Dermis blood vessel endothelial cell (primary cell): ENCODE measurements around the gene SDHA. TPM values are rescaled to one million over a fixed set of nuclear protein-coding genes. Genes with fewer than 3 reads are reported as not detected.

Experiments
- DNase-seq: peaks from one replicate; pipeline ENCODE4 v3.0.0; 2010
- total RNA-seq: library from RNA; depleted of rRNA; stranded (reverse); fragments of >200 nt; gene quantifications from 2 replicates; pipeline ENCODE4 v1.2.3, GENCODE V29; 2014

The SDHA gene
- 123 and 196 TPM in 2 replicates for total RNA-seq

DNA sequence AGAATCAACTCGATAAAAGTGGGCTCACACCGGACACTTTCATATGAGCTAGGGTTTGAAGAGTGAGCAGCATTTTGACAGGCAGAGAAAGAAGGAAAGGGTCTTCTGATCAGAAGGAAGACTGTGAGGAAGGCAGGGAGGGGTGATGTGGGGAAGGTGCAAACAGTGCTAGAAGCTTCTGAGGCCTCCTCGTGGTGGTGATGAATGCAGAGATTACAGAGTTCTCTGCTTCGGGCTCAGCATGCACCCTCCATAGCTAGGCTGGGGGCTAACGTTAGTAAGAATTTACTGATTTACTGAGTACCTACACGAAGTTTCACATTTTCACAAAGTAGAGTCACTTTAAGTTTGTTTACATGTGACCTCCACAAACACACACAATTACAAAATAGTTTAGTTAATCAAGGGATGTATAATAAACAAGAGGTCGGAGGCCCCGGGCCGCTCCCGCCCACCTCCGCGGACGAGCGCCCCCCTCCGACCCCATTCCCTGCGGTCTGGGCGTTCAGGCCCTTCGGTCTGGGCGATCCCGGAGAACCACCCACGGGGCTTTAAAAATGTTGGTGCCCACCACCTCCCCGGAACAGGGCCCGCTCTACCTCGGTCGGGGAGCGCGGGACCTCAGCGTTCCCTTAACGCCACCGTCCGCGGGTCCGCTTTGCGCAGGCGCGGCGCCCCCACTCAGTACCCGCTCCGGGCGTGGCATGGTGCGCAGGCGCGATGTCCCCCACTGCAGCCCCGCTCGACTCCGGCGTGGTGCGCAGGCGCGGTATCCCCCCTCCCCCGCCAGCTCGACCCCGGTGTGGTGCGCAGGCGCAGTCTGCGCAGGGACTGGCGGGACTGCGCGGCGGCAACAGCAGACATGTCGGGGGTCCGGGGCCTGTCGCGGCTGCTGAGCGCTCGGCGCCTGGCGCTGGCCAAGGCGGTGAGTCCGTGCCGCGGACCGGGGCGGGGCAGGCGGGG lies at the start of gene SDHA, which contains the start of gene CCDC127:
Gene SDHA (plus strand): TSS at position 827 of the 963 bp plus-strand sequence. CDS start 36 bp downstream, at position 863.
Gene CCDC127 (minus strand): TSS at position 660 of the 963 bp plus-strand sequence. CDS start 1,304 bp downstream, outside the sequence.
- peak; percentile 96 for DNase-seq

DNA sequence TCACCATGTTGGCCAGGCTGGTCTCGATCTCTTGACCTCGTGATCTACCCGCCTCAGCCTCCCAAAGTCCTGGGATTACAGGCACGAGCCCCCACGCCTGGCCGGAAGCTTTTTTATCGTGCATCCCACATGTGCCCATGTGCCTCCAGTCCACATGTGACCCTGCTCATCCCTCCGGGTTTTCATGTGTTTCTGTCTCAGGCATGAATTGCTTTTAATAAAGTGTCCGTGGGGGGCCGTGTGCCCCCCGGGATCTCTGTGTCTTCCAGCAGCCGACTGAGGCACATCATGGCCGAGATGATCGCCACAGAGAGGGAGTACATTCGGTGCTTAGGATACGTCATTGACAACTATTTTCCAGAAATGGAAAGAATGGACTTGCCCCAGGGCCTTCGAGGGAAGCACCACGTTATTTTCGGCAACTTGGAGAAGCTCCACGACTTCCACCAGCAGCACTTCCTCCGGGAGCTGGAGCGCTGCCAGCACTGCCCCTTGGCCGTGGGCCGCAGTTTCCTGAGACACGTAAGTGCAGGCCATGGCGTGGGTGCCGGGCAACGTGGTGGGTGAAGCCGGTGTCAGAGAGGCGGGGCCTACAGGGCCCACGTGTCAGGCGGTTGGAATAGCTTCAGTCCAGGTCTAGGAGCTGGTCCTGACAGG lies 48.9 kb upstream of the SDHA start:
- DNase-seq, result peak; percentile 97

DNA sequence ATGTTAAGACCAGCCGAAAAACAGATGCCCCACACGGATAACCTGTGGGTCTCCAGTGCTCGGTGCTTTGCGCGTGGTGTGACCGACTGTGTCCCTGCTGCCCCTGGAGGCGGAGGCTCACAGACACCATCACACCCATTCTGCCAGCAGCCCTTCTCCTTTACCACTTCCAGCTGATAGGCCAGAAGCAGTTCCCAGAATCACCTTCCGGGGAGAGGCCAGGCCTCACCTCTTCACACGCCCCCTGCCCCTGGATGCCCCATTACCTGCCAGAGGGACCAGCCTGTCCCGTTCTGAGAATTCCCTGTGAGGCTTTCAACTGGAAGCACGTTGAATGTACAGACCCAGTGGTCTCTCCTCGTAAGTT lies 48.4 kb upstream of the SDHA start:
- DNase-seq, result no peak

DNA sequence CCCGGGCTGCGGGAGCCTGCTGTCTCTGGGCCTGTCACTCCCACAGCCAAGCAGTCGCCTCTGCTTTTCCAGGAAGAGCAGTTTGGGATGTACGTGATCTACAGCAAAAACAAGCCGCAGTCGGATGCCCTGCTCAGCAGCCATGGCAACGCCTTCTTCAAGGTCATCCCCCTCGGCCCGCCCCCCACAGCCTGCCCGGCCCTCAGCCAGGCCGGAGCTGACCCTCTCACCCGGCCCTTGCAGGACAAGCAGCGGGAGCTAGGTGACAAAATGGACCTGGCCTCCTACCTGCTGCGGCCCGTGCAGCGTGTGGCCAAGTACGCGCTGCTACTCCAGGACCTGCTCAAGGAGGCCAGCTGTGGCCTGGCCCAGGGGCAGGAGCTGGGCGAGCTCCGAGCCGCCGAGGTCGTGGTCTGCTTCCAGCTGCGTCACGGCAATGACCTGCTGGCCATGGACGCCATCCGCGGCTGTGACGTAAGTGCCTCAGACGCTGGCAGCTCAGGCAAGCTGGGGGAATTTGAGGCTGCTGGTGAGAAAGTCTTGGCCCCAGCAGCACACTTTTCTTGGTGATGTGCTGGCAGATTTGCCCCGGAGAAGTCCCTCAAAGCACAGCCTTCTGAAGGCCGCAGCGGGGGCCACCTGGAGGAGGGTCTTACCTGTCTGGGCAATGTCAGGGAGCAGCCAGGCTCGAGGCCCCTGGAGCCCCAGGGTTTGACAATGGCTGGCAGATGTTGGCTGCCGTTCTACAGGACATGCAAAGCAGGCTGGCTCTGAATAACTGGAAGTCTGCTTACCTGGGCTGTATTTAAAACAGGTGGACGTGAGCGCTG lies 46.9 kb upstream of the SDHA start:
- no peak for DNase-seq

DNA sequence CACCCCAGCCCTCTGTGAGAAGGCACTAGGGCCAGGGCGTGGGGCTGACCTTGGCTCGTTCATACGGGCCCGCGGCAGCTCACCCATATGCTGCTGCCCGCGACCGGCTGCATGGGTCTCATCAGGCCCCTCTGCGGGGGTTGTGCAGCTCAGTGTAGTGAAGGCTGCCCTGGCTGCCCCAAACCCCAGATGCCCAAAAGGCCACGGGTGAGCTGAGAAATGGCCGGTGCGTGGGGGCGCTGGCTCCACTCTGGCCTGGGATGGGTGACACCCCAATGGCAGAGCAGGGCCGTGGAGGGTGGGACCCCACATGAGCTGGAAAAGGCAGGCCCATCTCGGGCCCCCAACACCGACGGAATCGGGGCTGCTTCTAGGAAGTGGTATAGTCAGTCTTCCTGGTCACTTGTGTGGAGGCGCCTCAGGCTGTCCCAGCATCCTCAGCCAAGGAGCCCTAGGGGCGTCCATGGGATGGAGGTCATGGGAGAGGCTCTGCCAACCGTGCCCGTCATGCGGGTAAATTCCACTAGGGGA lies 46.3 kb upstream of the SDHA start:
- DNase-seq, result no peak

DNA sequence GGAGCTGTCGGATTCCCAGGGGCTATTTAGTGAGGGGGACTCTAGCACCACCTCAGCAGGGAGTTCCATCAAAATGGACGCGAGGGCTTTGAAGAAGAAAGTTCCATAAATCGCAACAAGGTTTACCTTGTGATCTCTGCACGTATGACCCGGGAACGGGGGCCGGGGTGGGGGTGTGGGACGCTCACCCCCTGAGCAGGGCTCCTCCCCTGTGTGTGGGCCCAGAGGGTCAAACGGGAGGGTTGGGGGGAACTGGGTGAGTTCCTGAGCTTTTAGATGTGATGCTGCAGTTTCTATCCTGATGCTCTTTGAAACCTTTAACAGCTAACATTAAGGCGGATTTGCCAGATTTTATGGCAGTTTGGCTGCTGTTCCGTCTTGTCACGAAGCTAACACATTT lies 45.7 kb upstream of the SDHA start:
- DNase-seq, result no peak

DNA sequence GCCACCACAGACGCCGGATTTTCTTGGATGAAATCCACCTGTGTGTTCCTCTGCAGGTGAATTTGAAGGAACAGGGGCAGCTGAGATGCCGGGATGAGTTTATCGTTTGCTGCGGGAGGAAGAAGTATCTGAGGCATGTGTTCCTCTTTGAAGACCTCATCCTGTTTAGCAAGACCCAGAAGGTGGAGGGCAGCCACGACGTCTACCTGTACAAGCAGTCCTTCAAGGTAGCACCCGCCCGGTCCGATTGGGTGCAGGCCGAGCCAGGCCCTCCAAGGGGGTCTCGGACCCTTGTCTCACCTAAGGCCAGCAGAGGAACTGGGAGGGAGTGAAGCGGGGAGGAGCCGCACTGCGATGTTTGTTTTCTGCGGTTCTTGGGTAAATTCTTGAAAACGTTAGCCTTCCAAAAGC lies 45.3 kb upstream of the SDHA start:
- no peak for DNase-seq

DNA sequence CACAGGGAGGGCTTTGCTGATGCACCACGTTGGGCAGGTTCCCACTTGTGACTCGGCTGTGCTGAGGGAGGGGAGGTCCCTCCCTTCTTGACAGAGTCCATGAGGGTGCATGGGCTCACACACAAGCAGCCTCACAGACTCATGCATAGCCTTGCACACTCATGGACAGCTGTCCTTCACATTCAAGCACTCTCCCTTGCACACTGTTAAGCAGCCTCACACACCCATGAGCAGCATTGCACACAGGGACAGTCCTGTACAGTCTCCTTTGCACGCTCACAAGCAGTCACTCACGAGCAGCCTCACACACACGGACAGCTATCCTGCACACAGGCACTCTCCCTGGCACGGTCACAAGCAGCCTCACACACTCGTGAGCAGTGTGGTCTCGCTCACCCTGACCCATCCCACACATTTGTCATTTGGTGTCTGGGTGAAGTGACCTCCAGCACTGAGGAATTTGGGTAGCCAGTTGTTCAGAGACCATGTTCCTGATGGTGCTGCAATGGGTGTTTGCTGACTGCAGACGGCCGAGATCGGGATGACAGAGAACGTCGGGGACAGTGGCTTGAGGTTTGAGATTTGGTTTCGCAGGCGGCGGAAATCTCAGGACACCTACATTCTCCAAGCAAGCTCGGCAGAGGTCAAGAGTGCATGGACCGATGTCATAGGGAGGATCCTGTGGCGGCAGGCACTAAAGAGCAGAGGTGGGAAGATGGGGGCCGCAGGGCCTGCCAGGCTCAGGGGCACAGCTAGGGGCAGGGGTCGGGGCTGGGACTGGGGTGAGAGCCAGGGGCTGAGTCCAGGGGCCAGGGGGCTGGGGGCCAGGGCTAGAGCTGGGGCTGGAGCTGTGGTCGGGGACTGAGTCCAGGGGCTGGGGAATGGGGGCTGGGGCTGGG lies 44.5 kb upstream of the SDHA start:
- no peak for DNase-seq

DNA sequence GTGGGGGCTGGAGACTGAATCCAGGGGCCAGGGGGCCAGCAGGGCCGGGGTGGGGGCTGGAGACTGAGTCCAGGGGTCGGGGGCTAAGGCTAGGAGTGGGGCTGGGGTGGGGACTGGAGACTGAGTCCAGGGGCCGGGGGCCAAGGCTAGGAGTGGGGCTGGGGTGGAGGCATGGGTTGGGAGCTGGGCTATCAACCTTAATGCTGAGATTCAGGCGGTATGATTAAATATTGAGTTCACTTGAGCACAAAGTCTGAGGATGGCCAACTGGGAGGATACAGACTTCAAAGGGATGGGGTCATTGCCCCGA lies 43.9 kb upstream of the SDHA start:
- no peak for DNase-seq

DNA sequence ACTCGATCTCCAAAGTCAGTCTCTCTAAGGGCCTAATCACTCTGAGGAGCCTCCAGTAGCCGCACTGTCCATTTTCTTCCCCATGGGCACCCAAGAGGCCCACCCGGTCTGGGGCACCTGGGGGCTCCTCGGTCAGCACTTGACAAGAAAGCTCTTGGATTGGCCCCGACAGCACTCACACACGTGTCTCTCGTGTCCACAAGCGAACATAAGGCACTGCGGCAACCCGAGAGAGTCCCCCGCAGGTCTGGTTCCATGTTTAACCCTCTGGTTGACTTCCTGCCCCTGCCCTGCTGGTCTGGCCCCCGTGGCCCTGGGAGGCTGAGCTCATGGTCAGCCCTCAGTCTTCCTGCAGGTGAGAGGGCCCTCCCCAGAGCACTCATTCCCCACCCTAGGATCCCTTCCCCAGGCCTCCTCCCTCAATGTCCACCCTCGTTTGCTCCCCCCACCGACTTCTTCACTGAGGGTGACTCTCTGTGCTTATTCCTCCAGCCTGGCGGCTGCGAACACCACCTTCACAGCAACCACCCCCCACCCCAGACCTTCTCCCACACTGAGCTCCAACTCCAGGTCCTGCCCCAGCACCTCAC lies 43.1 kb upstream of the SDHA start:
- DNase-seq, result no peak

DNA sequence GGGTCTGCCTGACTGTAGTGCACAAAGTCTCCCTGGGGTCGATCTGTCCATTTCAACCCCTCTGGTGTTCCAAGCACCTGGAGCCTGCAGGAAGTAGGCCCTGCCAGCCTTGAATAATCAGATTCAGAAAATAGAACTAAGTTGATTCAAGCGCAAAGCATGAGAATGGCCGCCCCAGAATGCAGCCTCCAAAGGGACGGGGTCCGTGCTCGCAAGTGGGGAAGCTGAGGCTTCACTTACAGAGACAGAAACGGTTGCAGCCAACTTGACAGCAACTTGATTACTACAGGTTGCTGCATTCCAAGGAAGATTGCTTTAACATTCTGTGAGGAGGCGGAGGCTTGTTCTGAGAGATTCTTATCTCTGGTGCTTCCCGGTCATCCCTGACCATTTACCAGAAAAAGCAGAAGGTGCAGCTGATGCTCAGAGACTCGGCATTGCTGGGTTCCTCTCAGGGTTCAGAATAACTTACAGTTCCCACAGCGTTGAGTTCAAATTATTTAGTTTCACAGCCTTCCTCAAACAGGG lies 41.8 kb upstream of the SDHA start:
- DNase-seq, result no peak

DNA sequence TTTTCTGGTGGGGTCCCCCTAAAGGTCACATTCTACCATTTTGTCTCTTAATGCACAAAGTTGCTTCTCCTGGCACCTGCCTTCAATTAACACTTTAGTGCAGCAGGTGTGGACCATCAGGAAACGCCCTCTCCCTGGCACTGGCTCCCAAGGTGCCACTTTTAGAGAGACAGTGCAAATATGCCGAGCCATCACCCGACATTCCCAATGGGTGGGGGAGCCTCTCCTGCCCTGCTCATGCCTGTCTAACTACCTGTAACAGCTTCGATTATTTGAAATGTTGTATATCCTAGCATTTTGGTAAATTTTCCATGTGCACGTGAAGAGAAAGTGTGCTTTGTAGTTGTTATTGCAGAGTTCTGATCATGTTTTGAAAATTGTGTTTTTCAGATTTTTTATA lies 40.0 kb upstream of the SDHA start:
- no peak for DNase-seq

DNA sequence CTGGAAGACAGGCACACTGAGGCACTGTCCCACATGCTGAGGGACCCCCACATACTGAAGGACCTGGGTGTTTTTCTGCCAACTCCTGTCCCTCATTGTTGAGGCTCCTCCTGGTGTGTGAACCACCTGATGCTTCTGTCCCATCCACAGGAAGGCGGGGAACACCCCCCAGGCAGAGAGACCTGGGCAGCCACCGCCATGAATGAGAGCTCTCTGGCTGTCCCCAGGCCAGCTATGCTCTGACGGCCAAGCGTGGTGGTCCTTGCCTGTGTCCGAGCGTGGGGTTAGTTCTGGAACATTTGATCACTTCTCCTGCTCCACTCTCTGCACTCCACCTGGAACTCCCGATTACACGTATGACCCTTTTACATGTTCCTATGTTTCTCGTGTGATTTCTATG lies 38.7 kb upstream of the SDHA start:
- DNase-seq, result no peak

DNA sequence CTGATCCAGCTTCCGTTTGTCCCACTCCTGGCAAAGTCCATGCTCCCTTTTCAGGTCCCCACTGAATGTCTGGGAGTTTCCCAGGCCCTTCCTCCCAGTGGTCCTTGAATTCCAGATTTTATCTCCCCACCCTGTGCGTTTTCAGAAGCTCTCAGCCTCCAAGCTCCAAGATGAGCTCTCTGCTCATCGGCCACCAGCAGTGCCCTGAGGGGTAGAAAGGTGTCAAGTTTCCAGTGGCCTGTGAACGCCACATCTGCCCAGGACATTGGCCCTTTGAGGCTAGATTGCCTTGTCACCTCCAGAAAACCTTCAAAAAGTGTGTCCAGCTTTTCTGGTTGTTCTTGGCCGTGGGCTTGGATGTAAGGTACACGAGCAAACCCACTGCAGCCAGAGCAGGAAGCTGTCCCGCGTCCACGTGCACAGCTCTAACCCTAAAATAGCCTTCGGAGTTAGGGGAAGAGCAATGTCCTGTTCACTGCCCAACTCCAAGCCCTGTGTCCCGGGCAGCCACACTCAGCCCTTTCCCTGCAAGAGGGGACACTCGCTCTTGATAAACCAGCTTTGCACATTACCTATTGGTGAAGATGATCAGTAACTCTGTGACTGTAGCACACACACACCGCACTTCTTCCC lies 37.7 kb upstream of the SDHA start:
- DNase-seq, result no peak

DNA sequence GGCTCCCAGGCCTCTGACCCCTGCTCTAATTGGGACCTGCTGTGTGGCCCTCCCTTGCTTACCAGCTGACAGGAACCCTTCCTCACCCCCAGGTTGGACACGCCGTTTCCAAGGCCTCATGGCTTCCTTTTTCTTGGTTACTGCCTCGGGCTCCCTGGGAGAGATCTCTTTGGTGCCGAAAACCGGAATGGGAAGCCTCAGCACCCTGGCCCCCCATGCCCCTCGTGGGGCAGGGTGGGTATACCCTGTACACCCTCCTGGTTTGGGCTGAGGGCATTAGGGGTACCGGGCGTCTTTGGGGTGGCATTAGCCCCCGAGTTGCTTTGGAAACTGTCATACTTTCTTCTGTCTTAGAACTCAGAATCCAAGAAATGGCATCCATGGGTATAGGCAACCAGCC lies 37.0 kb upstream of the SDHA start:
- DNase-seq, result no peak

DNA sequence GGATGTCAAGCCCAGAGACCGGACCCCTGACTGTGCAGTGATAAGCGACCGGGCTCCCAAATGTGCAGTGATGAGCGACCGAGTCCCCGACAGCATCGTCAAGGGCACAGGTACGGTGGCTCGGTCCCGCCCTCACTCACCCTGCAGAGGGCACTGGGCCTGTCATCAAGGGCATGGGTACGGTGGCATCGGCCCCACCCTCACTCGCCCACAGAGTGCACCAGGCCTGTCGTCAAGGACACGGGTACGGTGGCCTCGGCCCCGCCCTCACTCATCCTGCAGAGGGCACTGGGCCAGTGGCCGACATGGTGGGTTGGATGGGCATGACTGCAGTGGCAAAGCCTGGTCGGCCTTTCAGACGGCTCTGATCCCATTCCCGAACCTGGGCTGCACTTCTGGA lies 36.6 kb upstream of the SDHA start:
- DNase-seq, result no peak

DNA sequence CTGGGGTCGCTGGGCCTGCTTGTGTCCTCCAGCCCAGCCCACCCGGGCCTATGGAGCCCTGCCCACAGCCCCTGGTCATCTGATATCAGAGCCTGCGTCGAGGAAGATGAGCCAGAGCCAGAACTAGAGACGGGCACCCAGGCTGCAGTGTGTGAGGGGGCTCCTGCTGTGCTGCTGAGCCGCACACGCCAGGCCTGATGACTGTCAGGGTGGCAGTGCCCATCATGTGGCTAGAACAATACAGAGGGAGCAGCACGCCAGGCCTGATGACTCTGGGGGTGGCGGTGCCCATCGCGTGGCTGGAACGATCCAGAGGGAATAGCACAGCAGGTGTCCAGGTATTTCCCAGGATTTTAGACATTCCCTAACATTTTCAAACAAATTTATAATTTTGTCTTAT lies 36.0 kb upstream of the SDHA start:
- DNase-seq, result no peak

DNA sequence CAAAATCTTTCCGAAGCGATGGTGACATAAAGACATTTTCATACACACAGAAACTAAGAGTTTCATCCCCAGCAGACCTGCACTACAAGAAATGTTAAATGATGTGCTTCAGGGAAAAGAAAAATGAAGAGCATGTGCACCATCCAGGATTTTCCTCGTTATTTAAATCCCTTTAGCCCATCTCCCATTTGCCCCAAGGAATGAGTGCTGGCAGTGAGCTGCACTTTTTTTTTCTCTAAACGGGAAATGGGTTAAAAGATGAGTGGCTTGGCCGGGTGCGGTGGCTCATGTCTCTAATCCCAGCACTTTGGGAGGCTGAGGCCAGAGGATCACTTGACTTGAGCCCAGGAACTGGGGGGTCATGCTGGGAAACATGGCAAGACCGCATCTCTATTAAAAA lies 33.6 kb upstream of the SDHA start:
- no peak for DNase-seq

DNA sequence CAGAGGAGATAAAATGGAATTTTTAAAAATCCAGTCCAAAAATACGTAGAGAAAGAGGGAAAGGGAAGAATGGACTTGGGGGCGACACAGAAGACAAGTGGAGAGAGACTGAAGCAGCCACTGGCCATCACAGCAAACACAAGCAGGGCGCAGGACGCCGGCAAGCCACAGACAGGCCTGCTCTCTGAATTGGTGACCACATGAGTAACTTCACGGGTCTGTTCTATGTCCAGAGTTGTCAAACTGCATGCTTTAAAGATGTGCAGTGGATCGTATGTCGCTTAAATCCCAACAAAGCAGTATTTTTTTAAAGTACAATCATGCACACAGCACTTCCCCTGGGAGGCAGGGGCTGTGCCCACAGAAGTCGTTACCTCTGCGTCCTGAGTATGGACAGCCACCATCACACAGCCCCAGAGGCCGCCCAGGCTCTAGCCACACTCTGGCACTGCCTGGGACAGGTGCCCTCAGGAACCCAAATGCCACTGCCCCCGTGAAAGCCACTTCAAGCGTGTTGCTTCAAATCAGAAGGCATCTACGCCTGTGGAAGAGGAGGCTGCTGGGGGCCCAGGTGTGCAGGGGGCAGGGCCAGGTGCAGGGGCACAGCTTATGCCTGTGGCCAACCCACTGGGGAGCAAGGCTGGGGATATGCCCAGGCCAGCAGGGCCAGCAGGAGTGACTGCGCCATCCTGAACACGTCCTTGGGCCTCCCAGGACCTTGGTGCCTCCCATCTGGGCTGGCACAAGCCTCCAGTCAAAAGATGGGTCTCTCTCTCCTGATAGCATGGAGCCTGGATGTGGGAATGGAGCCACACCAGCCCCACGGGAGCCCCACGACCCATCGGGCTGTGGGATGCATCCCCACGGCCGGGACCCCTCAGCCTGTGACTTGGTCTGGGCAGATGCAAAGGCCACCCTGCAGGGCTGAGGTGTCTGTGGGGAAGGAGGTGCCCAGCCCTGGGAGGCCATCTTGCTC lies 32.7 kb upstream of the SDHA start:
- DNase-seq, result no peak
